GM13977 (cell line): ENCODE results near the gene NCOA7.

ENCODE experiments used
- DNase-seq: peaks from one replicate; pipeline ENCODE4 v3.0.0; 2012; ENCODE audit warnings: low spot score
- CTCF ChIP-seq: IDR thresholded peaks from 2 replicates; pipeline ENCODE4 v1.5.1; 2012; ENCODE audit warnings: mild to moderate bottlenecking, control low read depth; ENCODE audit not compliant: insufficient read depth; ENCODE audit errors: extremely low read depth, missing control alignments
- in situ Hi-C: fragments of 300-500 bp; cut with MboI; formaldehyde crosslinking; loops from one replicate; pipeline ENCODE4 v1.12.0; 2022; ENCODE audit warnings: low sequenced_read_pairs, low pct_unique_long_range_greater_than_20kb, mixed read lengths, inconsistent platforms; ENCODE audit not compliant: unreplicated experiment

Gene NCOA7

GRCh38 chr6:125939791-125940190 is 149.0 kb downstream of the NCOA7 start:
- no peak for DNase-seq
- in situ Hi-C loops: no loop called here
- no peak for TF ChIP-seq CTCF

GRCh38 chr6:125940247-125941041 is 149.7 kb downstream of the NCOA7 start:
- DNase-seq: no peak

GRCh38 chr6:125942672-125943527 is 152.1 kb downstream of the NCOA7 start:
- in situ Hi-C loops: no loop called here
- no peak for DNase-seq
- TF ChIP-seq CTCF: no peak

More at GRCh38 chr6:125940247-125941041, 149.7 kb downstream of the NCOA7 start:
- in situ Hi-C loops: no loop called here
- TF ChIP-seq CTCF: no peak

- no peak for DNase-seq
- in situ Hi-C loops: no loop called here
- no peak for TF ChIP-seq CTCF
These were observed 153.0 kb downstream of the NCOA7 start for GRCh38 chr6:125943528-125944433.

- in situ Hi-C loops: no loop called here
- DNase-seq: no peak
- no peak for TF ChIP-seq CTCF
These were observed 153.7 kb downstream of the NCOA7 start for GRCh38 chr6:125944434-125944816.

- no peak for DNase-seq
- in situ Hi-C loops: no loop called here
These were observed 154.1 kb downstream of the NCOA7 start for GRCh38 chr6:125944896-125945295.

More at GRCh38 chr6:125944896-125945295, 154.1 kb downstream of the NCOA7 start:
- TF ChIP-seq CTCF: no peak
